ENCODE measurements around the gene RAB5B. TPM values are rescaled to one million over a fixed set of nuclear protein-coding genes. Genes with fewer than 3 reads are reported as not detected.

RAB5B gene
- total RNA-seq, 1 experiment from 2014 or later: 48.4 TPM

DNA sequence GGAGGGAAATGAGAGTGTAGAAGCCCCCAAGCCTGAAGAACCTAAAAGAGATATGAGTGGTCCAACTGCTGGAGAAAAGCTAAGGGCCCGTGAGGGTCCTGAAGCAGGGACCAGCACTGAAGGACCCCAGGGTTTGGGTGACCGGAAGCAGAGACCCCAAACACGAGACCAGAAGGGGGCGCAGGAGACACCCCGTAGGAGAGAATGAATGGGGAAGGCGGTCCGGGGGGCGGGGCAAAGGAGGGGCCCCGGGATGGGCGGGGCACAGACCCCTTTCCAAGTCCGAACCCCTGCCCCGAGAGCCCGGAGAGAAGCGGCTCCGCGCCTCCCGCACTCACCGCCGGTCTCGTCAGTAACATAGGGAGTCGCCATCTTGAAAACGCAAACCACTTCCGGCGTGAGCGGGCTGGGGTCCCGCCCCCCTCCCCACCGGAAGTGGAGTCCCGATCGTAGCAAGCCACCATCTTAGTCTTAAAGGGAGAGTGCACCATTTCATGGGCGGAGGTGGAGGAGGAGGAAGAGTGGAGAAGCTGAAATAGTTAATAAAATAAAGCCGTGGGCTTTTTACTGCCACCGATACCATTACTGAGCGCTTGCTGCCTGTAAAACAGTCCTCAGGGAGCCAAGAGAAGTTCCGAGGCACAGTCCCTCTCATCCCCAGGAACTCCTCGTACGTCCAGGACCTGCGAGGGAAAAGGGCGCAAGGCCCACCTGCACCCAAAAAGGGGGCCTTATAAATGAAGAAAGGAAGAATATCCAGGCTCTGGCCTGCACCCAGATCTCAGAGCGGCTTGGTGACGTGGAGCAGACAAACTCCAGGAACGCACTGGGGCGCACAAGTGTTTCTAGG lies 46.9 kb upstream of the RAB5B start:
- Histone ChIP-seq H2BK120ac (ENCODE audit: low read depth, low read length, poor library complexity, severe bottlenecking) (no peak overlapping the region), H4K8ac (replicated peaks; ENCODE audit: insufficient read length, low read depth, low read length) (no peak overlapping the region), H3K79me2 (ENCODE audit: insufficient read depth, low read length) (peaks cover 29% of the 10 kb centered on the region; the same call in 1 of the 2 replicates), H3K4me2 (ENCODE audit: insufficient read depth, insufficient read length, low read length) (peak overlapping the region; percentile 90), H3K9me3 (ENCODE audit: control insufficient read depth, low read depth, low read length) (no peaks in the 10 kb centered on the region), H3K4me1 (ENCODE audit: insufficient read depth, low read length) (peaks cover 6% of the 10 kb centered on the region; the same call in 1 of the 2 replicates), H4K91ac (ENCODE audit: insufficient read length, low read depth, low read length) (no peak overlapping the region), H2BK15ac (ENCODE audit: low read depth, low read length) (no peak overlapping the region), H2BK5ac (ENCODE audit: insufficient read length, low read length) (peak overlapping the region; percentile 78), H3K4ac (ENCODE audit: low read depth, low read length) (no peak overlapping the region; the same call in 1 of the 2 replicates), H3K27me3 (ENCODE audit: insufficient read depth, low read length) (no peaks in the 10 kb centered on the region), H3K14ac (ENCODE audit: insufficient read depth, low read length) (peak overlapping the region; percentile 95), H3K56ac (ENCODE audit: insufficient read length, low read depth, low read length) (no peak overlapping the region), H3K18ac (ENCODE audit: insufficient read length, low read depth, low read length) (peak overlapping the region; percentile 68), H3K79me1 (ENCODE audit: insufficient read depth, low read depth, low read length, poor library complexity, severe bottlenecking) (peaks cover 6% of the 10 kb centered on the region), H3K27ac (ENCODE audit: insufficient read length, low read depth, low read length) (peak overlapping the region; percentile 80), H2BK12ac (ENCODE audit: insufficient read length, low read depth, low read length) (peak overlapping the region; percentile 47), H2AFZ (ENCODE audit: low read length) (no peak overlapping the region), H2AK5ac (ENCODE audit: insufficient read length, low read length) (no peak overlapping the region), H3K23me2 (ENCODE audit: insufficient read length, low read depth, low read length, poor library complexity, severe bottlenecking) (peaks cover 14% of the 10 kb centered on the region), H3K23ac (ENCODE audit: insufficient read length, low read depth, low read length) (no peak overlapping the region), H2BK20ac (ENCODE audit: low read depth, low read length, poor library complexity, severe bottlenecking) (no peak overlapping the region), H3T11ph (ENCODE audit: low read length) (no peak overlapping the region), H4K5ac (ENCODE audit: insufficient read length, low read depth, low read length) (no peak overlapping the region), H4K20me1 (ENCODE audit: control insufficient read depth, insufficient read depth, insufficient read length) (no peaks in the 10 kb centered on the region), H3K9ac (ENCODE audit: extremely low read depth, insufficient read length, low read length) (peak overlapping the region; percentile 98)
- TF ChIP-seq, protein P1, sequence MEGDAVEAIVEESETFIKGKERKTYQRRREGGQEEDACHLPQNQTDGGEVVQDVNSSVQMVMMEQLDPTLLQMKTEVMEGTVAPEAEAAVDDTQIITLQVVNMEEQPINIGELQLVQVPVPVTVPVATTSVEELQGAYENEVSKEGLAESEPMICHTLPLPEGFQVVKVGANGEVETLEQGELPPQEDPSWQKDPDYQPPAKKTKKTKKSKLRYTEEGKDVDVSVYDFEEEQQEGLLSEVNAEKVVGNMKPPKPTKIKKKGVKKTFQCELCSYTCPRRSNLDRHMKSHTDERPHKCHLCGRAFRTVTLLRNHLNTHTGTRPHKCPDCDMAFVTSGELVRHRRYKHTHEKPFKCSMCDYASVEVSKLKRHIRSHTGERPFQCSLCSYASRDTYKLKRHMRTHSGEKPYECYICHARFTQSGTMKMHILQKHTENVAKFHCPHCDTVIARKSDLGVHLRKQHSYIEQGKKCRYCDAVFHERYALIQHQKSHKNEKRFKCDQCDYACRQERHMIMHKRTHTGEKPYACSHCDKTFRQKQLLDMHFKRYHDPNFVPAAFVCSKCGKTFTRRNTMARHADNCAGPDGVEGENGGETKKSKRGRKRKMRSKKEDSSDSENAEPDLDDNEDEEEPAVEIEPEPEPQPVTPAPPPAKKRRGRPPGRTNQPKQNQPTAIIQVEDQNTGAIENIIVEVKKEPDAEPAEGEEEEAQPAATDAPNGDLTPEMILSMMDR (conservative IDR thresholded peaks at IDR 0.05): peak; percentile 87
- Mint-ChIP-seq H3K27ac (peak overlapping the region; percentile 99), H3K4me3 (peak overlapping the region; percentile 96 to 99), H3K4me1 (peaks cover 39 to 42% of the 10 kb centered on the region in 2 experiments), H3K9me3 (no peaks in the 10 kb centered on the region; a peak in 1 of 5 replicates), H3K36me3 (ENCODE audit: insufficient read depth in 1 of 3, low read depth in 3 of 3) (peaks cover 10 to 31% (median 26%) of the 10 kb centered on the region in 3 experiments; a peak in 6 of 7 replicates), H3K27me3 (ENCODE audit: low read depth) (peaks cover 8% of the 10 kb centered on the region)
- DNase-seq: peak; percentile 96
- no CpG with 5 or more reads among the region's 42 CpGs for WGBS (ENCODE audit: extremely low coverage, insufficient read length, low lambda C conversion rate)
